Astrocyte (in vitro differentiated cells and primary cell): ENCODE results near the gene HOXB13. TPM values are rescaled to one million over a fixed set of nuclear protein-coding genes. Genes with fewer than 3 reads are reported as not detected.
A peak's percentile ranks its signal among the peaks of the same experiment; 100 is the strongest.

Experiments
- DNase-seq: peaks from one replicate; pipeline ENCODE4 v3.0.0-alpha.2; 2010; ENCODE audit warnings: low read depth
- FAIRE-seq: peaks from 2 replicates; lab custom pipeline; 2011; peaks lifted over from hg19 to GRCh38; lab: Jason Lieb, UNC
- H2AFZ ChIP-seq: 2 replicates; pipeline ENCODE4 v1.6.0; 2012; ENCODE audit warnings: low read depth, low read length, inconsistent platforms
- H3K27ac ChIP-seq: 2 replicates; pipeline ENCODE4 v1.5.1; 2011; ENCODE audit warnings: low read depth, low read length, inconsistent platforms
- H3K27me3 ChIP-seq: 2 replicates; pipeline ENCODE4 v1.6.0; 2011; ENCODE audit warnings: low read length, inconsistent platforms; ENCODE audit not compliant: insufficient read depth
- H3K36me3 ChIP-seq: 2 replicates; pipeline ENCODE4 v1.5.1; 2011; ENCODE audit warnings: low read length, inconsistent platforms; ENCODE audit not compliant: insufficient read depth
- H3K4me1 ChIP-seq: 2 replicates; pipeline ENCODE4 v1.5.1; 2011; ENCODE audit warnings: low read length, inconsistent platforms; ENCODE audit not compliant: insufficient read depth
- H3K4me2 ChIP-seq: 2 replicates; pipeline ENCODE4 v1.6.0; 2012; ENCODE audit warnings: low read length, inconsistent platforms
- H3K4me3 ChIP-seq: 2 replicates; pipeline ENCODE4 v1.5.1; 2011; ENCODE audit warnings: low read depth, mild to moderate bottlenecking, low read length, inconsistent platforms; ENCODE audit not compliant: insufficient read depth
- H3K79me2 ChIP-seq: 2 replicates; pipeline ENCODE4 v1.6.0; 2012; ENCODE audit warnings: mild to moderate bottlenecking, low read length, inconsistent platforms; ENCODE audit not compliant: insufficient read depth
- H3K9ac ChIP-seq: 2 replicates; pipeline ENCODE4 v1.6.0; 2012; ENCODE audit warnings: mild to moderate bottlenecking, low read length, inconsistent platforms
- H3K9me3 ChIP-seq: 2 replicates; pipeline ENCODE4 v1.5.1; 2012; ENCODE audit warnings: low read depth, mild to moderate bottlenecking, low read length, inconsistent platforms; ENCODE audit not compliant: insufficient read depth
- H4K20me1 ChIP-seq: 2 replicates; pipeline ENCODE4 v1.6.0; 2012; ENCODE audit warnings: low read length, inconsistent platforms; ENCODE audit not compliant: insufficient read depth
- H3K27ac Mint-ChIP-seq: one replicate; pipeline ENCODE4 v1.8.0; 2021; ENCODE audit warnings: mild to moderate bottlenecking, mixed read lengths; ENCODE audit not compliant: unreplicated experiment
- H3K27me3 Mint-ChIP-seq: one replicate; pipeline ENCODE4 v1.8.0; 2021; ENCODE audit warnings: low read depth, mixed read lengths; ENCODE audit not compliant: unreplicated experiment
- H3K36me3 Mint-ChIP-seq: one replicate; pipeline ENCODE4 v1.8.0; 2021; ENCODE audit warnings: low read depth, mixed read lengths; ENCODE audit not compliant: unreplicated experiment
- H3K4me1 Mint-ChIP-seq: one replicate; pipeline ENCODE4 v1.8.0; 2021; ENCODE audit warnings: low read depth, mixed read lengths; ENCODE audit not compliant: unreplicated experiment
- H3K4me3 Mint-ChIP-seq: one replicate; pipeline ENCODE4 v1.8.0; 2021; ENCODE audit warnings: mild to moderate bottlenecking, moderate library complexity, mixed read lengths; ENCODE audit not compliant: unreplicated experiment
- H3K9me3 Mint-ChIP-seq: one replicate; pipeline ENCODE4 v1.8.0; 2021; ENCODE audit warnings: mild to moderate bottlenecking, mixed read lengths; ENCODE audit not compliant: unreplicated experiment
- EZH2 ChIP-seq: IDR thresholded peaks from 2 replicates; pipeline ENCODE4 v1.6.1; 2012; ENCODE audit warnings: mild to moderate bottlenecking, low read length, inconsistent platforms; ENCODE audit not compliant: insufficient read depth
- total RNA-seq: library from RNA; stranded (reverse); gene quantifications from 2 replicates; pipeline ENCODE4 v1.2.1, GENCODE V29; 2021
- TF ChIP-seq, protein P1 (sequence below): IDR thresholded peaks from 2 replicates; pipeline ENCODE4 v1.5.1; 2011; ENCODE audit warnings: low read depth, mild to moderate bottlenecking, inconsistent platforms, low read length, moderate library complexity; ENCODE audit not compliant: insufficient read depth

The HOXB13 gene
- total RNA-seq, 1 donor from 2014 or later, result not detected

DNA sequence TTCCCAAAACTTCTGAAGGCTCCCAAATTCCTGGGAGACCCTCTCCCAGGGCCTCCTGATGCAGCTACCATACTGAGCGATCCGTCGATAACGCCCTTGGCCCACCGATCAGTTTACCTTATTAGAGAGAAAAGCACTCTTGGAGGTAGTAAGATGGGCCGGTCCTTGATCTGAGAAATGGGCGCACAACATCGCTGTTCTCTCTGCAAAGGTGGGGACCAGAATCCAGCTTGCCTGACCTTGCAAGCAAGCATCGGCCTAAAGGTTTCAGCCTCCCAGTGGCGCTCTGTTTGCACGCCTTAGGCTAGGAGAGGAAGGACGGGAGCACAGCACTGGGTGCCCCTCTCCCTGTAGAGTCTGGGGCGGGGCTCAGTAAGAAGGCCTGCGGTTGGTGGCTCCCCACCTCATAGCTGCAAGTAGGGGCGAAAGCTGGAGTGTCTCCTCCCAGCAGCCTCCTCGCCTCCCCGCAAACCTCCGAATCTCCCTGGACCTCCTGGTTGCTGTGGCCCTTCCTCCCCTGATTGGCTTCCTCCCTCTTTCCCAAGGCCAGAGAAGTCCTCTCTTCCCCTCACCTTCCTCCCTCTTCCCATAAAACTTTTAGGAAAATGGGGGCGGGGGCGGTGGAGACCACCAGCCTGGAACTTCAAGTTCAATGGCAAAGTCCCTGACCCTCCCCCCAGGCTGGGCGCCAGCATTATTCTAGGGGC is 6.2 kb downstream of the HOXB13 start, which contains the start of gene PRAC1:
Gene PRAC1, minus strand, starts transcription at position 318 of the 707 bp plus-strand sequence. Its CDS starts 126 bp downstream, at position 192.
- H3K27ac Mint-ChIP-seq, result no peak within 1 kb of the TSS
- H3K9me3 Mint-ChIP-seq, result peaks cover 11% of the 10 kb centered on the region
- peak within 1 kb of the TSS; percentile 18 for H3K4me2 ChIP-seq
- peak within 1 kb of the TSS; percentile 54 for H3K4me3 Mint-ChIP-seq
- no peak within 1 kb of the TSS for H3K27ac ChIP-seq
- H2AFZ ChIP-seq, result no peak within 1 kb of the TSS
- no peaks in the 10 kb centered on the region for H3K79me2 ChIP-seq
- H4K20me1 ChIP-seq, result peaks cover 9% of the 10 kb centered on the region
- peaks cover 4% of the 10 kb centered on the region for H3K36me3 Mint-ChIP-seq
- peaks cover 2% of the 10 kb centered on the region for H3K4me1 ChIP-seq
- no peak for FAIRE-seq
- TF ChIP-seq, protein P1, sequence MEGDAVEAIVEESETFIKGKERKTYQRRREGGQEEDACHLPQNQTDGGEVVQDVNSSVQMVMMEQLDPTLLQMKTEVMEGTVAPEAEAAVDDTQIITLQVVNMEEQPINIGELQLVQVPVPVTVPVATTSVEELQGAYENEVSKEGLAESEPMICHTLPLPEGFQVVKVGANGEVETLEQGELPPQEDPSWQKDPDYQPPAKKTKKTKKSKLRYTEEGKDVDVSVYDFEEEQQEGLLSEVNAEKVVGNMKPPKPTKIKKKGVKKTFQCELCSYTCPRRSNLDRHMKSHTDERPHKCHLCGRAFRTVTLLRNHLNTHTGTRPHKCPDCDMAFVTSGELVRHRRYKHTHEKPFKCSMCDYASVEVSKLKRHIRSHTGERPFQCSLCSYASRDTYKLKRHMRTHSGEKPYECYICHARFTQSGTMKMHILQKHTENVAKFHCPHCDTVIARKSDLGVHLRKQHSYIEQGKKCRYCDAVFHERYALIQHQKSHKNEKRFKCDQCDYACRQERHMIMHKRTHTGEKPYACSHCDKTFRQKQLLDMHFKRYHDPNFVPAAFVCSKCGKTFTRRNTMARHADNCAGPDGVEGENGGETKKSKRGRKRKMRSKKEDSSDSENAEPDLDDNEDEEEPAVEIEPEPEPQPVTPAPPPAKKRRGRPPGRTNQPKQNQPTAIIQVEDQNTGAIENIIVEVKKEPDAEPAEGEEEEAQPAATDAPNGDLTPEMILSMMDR, result no peak
- TF ChIP-seq EZH2, result peak; percentile 82
- H3K9ac ChIP-seq, result no peak within 1 kb of the TSS
- peaks cover 98% of the 10 kb centered on the region for H3K27me3 Mint-ChIP-seq
- peaks cover 99% of the 10 kb centered on the region for H3K27me3 ChIP-seq
- H3K9me3 ChIP-seq, result peaks cover 20% of the 10 kb centered on the region
- no peaks in the 10 kb centered on the region for H3K36me3 ChIP-seq
- no peak for DNase-seq
- no peak within 1 kb of the TSS for H3K4me3 ChIP-seq
- H3K4me1 Mint-ChIP-seq, result no peaks in the 10 kb centered on the region

DNA sequence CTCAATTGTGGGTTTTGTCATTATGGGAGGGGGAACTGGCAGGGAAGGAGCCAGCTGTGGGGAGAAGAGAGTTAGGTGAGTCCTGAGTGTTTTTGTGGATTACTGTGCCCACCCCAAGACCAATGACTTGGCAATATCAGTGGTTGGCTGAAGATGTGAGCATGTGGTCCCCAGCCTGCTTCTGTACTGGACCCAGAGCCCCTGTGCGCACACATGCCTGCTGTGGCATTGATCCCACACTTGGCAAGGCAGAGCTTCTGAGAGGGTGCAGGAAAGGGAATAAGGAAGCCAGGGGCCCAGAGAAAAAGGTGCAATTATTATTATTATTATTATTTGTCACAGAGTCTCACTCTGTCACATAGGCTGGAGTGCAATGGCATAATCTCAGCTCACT is 7.5 kb downstream of the HOXB13 start:
- Histone ChIP-seq H3K79me2 (no peaks in the 10 kb centered on the region), H3K27ac (no peak overlapping the region), H3K9ac (no peak overlapping the region), H3K4me2 (no peak overlapping the region), H3K4me3 (no peak overlapping the region), H3K9me3 (peaks cover 13% of the 10 kb centered on the region), H3K4me1 (peaks cover 2% of the 10 kb centered on the region), H2AFZ (no peak overlapping the region), H3K36me3 (no peaks in the 10 kb centered on the region), H4K20me1 (peaks cover 9% of the 10 kb centered on the region), H3K27me3 (peaks cover 99% of the 10 kb centered on the region)
- peaks cover 2% of the 10 kb centered on the region for H3K36me3 Mint-ChIP-seq
- FAIRE-seq (no peak), DNase-seq (no peak)
- no peaks in the 10 kb centered on the region for H3K4me1 Mint-ChIP-seq
- H3K27ac Mint-ChIP-seq, result peak overlapping the region; percentile 5
- H3K9me3 Mint-ChIP-seq, result peaks cover 3% of the 10 kb centered on the region
- TF ChIP-seq EZH2, result no peak
- TF ChIP-seq, protein P1, result no peak
- H3K4me3 Mint-ChIP-seq, result no peak overlapping the region
- H3K27me3 Mint-ChIP-seq, result peaks cover 97% of the 10 kb centered on the region
